MM.1S (cell line): Measurements from ENCODE around the gene LMTK2.

Source experiments
- CTCF ChIP-seq: fragments of 300-600 bp; sonication (generic); IDR thresholded peaks from 2 replicates; pipeline ENCODE4 v1.5.1; 2016; ENCODE audit warnings: antibody characterized with exemption, low read length, mixed read lengths
- EZH2 ChIP-seq: fragments of 300-600 bp; sonication (generic); optimal IDR thresholded peaks from 2 replicates; pipeline ENCODE3; 2017; ENCODE audit warnings: low read depth, mild to moderate bottlenecking, antibody characterized with exemption, low read length, mixed read lengths
- EZH2phosphoT487 ChIP-seq: fragments of 300-600 bp; sonication (generic); IDR thresholded peaks from 2 replicates; pipeline ENCODE4 v1.6.1; 2018; ENCODE audit warnings: antibody characterized with exemption, low read length

GRCh38 chr7:98128346-98128745 is 21.7 kb downstream of the LMTK2 start:
- TF ChIP-seq CTCF (no peak), EZH2phosphoT487 (no peak), EZH2 (no peak)
